Right renal pelvis (tissue), 4 donors: ENCODE results near the gene ZBTB43. TPM values are rescaled to one million over a fixed set of nuclear protein-coding genes. Genes with fewer than 3 reads are reported as not detected.
"Not testable (repeated sequence)": the region's sequence is repeated elsewhere in the genome, so short reads cannot be mapped to it uniquely, and the experiment has no call there.

Source experiments
- DNase-seq, 4 donors: peaks; one replicate each; pipeline ENCODE4 v3.0.0-alpha.2; 2013; ENCODE audit warnings: low read depth in 4 of 4, low spot score in 3 of 4, missing footprints in 1 of 4
- polyA plus RNA-seq, 4 donors: library from polyadenylated mRNA; unstranded; fragments of 120-200 nt; gene quantifications; one replicate each; pipeline ENCODE4 v1.2.1, GENCODE V29; 2013; ENCODE audit not compliant: insufficient read length in 4 of 4

Gene ZBTB43, protein sequence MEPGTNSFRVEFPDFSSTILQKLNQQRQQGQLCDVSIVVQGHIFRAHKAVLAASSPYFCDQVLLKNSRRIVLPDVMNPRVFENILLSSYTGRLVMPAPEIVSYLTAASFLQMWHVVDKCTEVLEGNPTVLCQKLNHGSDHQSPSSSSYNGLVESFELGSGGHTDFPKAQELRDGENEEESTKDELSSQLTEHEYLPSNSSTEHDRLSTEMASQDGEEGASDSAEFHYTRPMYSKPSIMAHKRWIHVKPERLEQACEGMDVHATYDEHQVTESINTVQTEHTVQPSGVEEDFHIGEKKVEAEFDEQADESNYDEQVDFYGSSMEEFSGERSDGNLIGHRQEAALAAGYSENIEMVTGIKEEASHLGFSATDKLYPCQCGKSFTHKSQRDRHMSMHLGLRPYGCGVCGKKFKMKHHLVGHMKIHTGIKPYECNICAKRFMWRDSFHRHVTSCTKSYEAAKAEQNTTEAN
- 10 to 100 TPM; 10.7 to 19.7 (median 15.3) TPM for polyA plus RNA-seq

- peak; percentile 92 to 95 (median 94) for DNase-seq
Measured at GRCh38 chr9:126804696-126805553, at the start of gene ZBTB43. TSS of gene ZBTB43 (plus strand) at chr9:126805040. CDS start at chr9:126832510, 27,470 bp downstream.

DNA sequence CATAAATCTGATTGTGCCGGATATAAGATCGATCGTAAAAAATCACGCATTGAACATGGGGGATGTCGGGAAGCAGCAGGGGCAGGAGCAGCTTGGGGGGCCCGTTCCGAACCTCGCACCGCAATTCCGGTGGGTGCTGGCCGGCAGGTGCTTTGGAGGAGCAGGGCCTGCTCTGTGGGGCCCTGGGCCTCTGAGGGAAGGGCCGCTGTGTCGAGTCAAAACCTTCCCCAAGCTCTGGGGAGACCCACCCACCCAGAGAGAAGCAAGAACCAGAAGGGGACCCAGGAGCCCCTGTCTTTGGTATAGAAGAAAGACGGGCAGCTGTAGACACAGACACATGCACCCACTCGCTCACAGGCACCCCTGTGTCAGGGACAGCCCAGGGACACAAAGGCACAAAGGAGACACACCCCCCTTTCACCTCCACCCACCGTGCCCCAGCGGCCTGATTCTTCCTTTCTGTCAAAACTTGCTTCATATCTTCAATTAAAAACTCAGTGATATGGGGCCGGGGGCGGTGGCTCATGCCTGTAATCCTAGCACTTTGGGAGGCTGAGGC lies 49.4 kb upstream of the ZBTB43 start:
- DNase-seq = no peak

GRCh38 chr9:126756238-126756637 lies 48.6 kb upstream of the ZBTB43 start:
- DNase-seq = no peak

DNA sequence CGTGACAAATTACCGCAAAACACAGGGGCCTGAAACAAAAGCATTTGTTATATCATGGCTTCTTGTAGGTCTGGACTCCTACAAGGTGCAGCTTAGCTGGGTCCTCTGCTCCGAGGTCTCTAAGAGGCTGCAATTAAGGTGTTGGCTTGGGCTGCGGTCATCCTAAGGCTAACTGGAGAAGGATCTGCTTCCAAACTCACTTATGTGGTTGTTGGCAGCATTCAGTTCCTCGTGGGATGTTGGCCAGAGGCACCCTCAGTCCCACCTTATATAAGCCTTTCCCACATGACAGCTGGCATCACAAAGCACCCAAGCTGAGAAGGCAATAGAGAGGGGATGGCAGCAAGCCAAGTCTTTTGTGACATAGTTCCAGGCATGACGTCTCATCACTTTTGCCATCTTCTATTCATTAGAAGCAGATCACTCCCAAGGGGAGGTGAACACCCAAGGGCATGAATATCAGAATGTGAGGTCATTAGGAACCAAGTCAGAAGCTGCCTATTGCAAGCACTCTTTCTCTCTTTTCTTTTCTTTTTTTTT lies 47.9 kb upstream of the ZBTB43 start:
- no peak for DNase-seq

GRCh38 chr9:126758916-126759585 lies 45.8 kb upstream of the ZBTB43 start:
- no peak for DNase-seq

DNA sequence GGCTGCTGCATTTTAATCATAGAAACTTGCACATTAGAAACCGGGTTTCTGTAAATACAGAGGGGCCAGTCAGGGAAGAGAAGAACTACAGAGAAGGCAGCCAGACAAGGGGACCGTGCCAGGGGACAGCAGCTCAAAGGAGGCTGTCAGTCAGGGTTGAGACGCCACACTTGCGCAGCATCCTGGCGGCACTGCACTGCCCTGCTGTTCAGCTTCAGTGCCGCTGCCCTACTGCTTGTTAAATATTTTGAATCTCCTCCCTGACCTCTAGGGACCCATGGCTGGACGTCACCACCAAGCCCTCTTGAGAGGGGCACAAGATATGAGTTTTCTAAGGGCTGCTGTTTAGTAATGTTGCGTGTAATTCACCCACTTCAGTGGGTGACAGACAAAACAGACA lies 43.6 kb upstream of the ZBTB43 start:
- DNase-seq = no peak

DNA sequence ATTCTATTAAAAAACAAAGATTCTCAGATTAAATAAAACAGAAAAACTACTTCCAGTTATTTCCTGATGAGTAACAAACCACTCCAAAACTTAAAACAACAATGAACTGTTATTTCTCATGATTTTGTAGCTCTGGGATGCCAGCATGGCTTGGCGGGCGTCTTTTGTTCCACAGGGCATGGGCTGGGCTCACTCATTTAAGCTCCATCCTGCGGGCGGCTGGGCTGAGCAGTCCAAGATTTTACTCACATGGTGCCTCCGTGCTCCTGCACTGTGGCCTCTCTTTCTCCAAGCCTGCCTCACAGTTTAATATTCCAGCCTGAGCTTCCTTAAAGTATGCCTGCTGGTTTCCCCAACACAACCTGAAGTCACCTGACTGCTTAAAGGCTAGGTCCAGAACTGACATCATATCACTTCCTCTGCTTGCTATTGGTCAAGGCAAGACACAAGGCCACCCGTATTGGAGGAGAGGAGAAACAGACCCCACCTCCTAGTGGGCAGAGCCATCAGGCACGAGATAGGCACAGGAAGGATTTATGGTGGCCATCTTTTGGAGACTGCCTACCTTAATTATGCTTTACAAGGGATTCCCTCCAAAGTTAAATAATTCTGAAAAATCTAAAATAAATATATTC lies 41.6 kb upstream of the ZBTB43 start:
- DNase-seq = no peak

GRCh38 chr9:126773004-126773607 lies 31.7 kb upstream of the ZBTB43 start:
- DNase-seq = no peak

DNA sequence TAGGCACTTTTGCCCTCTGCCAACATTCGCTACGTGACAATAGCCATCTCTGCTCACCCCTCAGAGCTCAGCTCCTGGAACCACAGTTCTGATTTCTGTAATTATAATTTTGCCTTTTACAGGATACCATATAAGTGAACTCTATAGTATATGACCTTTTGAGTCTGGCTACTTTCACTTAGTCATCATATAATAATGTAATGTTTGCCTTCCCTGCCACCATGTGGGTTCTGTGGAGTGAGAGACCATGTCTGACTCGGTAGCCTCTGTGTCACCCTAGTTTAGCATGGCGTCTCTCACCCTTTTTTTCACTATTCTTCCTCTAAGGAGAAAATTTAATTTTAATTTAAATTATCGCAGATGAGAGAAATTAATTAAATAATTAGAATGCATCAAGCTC lies 28.9 kb upstream of the ZBTB43 start:
- DNase-seq = no peak

- no peak for DNase-seq
Measured at GRCh38 chr9:126777733-126778132, 27.1 kb upstream of the ZBTB43 start.

DNA sequence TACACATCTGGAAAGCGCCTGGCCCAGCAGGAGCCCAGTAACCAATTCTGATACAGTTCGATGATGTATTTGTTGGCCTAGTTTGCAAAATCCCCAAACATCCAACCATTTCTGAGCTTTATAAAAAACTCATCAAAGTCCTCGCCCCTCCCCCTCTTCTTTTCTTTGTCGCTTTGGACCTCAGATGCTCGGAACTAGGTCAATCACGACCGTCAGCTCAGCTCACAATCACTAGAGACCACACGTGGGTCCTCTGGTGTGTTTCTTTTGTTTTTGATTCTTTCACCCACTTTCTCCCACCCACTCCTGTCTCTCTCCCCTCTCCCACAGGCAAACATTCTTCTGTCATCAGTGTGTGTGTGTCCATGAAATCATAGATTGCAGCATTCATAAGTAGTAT lies 26.7 kb upstream of the ZBTB43 start:
- DNase-seq = no peak

GRCh38 chr9:126778696-126779095 lies 26.1 kb upstream of the ZBTB43 start:
- not testable (repeated sequence) for DNase-seq

DNA sequence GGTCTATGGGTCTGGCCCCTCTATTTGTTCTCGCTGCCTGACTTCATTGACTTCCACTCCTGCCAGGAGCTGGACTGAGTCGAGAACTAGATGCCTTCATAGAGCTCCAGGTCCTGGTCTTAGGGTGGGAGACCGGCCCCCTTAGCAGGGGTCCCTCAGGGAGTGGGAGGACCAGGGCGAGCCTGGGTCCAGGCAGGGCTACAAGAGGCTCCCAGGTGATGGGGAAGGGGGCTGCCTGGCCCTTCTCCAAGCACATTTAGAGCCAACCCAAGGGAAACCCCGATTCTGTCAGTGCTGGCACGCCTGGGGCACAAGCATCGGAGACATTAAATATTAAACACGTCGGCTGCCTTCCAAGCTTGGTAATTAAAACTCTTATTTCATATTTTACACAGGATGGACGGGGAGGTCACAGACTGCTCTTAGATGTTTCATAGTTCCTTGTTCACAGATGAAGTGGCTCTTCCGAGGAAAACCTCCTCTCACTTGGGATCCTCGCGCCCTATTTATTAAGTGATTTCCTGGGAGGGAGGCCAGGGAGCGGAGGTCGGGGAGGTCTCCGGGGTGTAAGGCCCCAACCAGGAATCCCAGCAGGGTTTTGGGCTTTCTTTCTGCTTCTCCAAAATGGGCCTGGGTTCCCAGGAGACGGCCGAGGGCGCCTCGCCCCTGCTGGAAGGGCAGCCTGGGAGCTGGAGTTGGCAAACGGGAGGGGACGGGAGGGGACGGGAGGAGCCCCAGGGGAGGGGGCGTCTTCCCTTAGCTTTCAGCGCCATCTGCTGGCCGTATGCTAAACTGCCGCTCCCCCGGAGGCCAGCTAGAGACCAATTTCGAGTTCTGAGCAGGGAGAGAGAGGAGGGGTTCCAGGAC lies 23.4 kb upstream of the ZBTB43 start:
- DNase-seq = peak; percentile 70 to 74 (median 72)

DNA sequence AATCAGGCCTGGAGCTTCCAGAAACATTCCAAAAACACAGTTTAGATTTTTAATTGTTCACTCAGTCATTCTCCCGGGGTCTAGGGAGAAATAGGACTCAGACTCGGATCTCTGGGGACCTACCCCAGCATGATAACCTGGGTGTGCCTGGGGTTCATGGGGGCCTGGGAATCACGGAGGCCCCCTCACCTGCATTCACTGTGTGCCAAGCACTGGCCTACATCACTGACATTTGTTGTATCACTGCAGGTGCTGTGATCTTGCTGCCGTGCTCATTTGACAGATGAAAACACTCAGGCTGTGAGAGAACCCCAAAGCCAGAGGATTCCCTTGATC lies 22.8 kb upstream of the ZBTB43 start:
- no peak for DNase-seq

DNA sequence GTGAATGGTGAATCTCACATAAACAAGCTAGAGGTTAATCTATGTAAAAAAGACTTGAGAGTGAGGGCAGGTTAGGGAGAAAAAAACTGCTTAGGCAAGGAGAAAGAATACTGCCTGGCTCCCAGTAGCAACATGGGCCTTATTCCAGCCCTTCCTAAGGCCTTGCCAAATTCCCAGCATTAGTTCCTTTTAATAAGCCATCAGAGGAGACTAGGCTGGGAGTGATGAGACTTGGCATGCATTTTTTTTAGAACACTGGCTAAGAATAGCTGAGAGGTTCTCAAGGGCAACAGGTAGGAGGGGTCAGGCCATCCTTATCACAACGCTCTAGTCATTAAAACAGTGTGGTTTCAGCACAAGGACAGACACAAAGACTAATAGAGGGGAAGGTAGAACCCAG lies 20.9 kb upstream of the ZBTB43 start:
- no peak for DNase-seq

- DNase-seq = no peak
Measured at GRCh38 chr9:126784401-126784800, 20.4 kb upstream of the ZBTB43 start.

- DNase-seq = not testable (repeated sequence)
Measured at GRCh38 chr9:126784841-126785240, 20.0 kb upstream of the ZBTB43 start.

DNA sequence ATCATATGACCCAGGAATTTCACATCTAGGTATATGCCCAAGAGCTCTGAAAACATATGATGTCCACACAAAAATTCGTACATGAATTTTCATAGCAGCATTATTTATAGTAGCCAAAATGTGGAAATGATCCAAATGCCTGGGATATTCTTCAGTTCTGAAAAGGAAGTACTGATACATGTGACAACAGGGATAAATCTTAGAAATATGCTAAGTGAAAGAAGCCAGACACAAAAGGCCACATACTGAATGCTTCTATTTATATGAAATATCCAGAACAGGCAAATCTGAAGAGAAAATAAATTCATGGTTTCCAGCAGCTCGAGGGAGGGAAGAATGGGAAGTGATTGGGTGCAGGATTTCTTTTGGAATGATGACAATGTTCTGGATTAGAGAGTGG lies 16.8 kb upstream of the ZBTB43 start:
- DNase-seq = no peak
